ENCODE measurements around the gene TOLLIP. TPM values are rescaled to one million over a fixed set of nuclear protein-coding genes. Genes with fewer than 3 reads are reported as not detected.
A peak's percentile ranks its signal among the peaks of the same experiment; 100 is the strongest.

TOLLIP gene
- total RNA-seq, 1 experiment from 2014 or later, result 32.3 TPM

DNA sequence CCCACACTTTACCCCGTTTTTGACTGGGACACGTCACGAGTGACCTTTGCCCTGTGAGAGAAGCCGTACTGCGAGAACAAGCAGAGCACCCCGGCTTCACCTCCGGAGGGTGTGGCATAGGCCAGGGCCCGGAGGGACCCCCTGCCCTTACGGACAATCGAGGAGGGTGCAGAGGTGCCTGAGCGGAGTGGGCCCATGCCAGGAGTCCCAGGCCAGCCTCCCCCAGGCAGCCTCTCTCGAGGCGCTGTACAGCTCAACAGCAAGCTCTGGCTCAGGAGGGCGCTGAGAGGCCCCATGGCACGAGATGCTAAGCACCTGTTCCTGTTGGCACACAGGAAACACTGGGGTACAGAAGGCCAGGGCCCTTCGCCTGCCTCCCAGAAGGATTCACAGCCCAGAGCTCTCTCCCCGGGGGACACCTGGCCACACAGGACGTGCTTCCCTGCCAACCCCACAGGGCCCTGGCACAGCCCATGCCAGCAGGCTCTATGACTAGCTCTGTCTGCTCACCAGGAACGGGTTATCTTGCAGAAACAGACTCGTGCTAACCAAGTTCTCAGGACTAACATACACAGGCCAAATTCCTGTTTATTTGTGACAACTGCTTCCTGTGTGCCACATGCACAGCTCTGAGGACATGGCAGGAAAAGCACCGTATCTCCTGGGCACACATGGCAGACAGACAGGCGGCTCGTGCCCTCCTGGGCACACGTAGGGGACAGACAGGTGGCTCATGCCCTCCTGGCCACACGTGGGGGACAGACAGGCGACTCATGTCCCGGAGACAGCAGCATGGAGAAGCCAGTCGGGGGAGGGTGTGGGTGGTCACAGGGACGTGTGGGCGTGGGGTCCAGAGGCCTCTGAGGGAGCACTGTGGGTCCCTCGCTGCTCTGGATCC is 11.6 kb downstream of the TOLLIP start:
- Histone ChIP-seq H3K27ac (ENCODE audit: insufficient read length, low read depth, low read length) (no peak overlapping the region), H3K9me3 (ENCODE audit: control insufficient read depth, low read depth, low read length) (no peaks in the 10 kb centered on the region), H3K23ac (ENCODE audit: insufficient read length, low read depth, low read length) (no peak overlapping the region), H3K79me2 (ENCODE audit: insufficient read depth, low read length) (peaks cover 1% of the 10 kb centered on the region; the same call in 1 of the 2 replicates), H3T11ph (ENCODE audit: low read length) (no peak overlapping the region), H3K23me2 (ENCODE audit: insufficient read length, low read depth, low read length, poor library complexity, severe bottlenecking) (no peaks in the 10 kb centered on the region), H3K27me3 (ENCODE audit: insufficient read depth, low read length) (no peaks in the 10 kb centered on the region), H3K18ac (ENCODE audit: insufficient read length, low read depth, low read length) (no peak overlapping the region), H4K20me1 (ENCODE audit: control insufficient read depth, insufficient read depth, insufficient read length) (no peaks in the 10 kb centered on the region), H2BK20ac (ENCODE audit: low read depth, low read length, poor library complexity, severe bottlenecking) (no peak overlapping the region), H2AFZ (ENCODE audit: low read length) (no peak overlapping the region), H3K4ac (ENCODE audit: low read depth, low read length) (no peak overlapping the region; the same call in 1 of the 2 replicates), H2BK15ac (ENCODE audit: low read depth, low read length) (no peak overlapping the region), H3K56ac (ENCODE audit: insufficient read length, low read depth, low read length) (no peak overlapping the region), H2AK5ac (ENCODE audit: insufficient read length, low read length) (no peak overlapping the region), H4K8ac (replicated peaks; ENCODE audit: insufficient read length, low read depth, low read length) (no peak overlapping the region), H3K79me1 (ENCODE audit: insufficient read depth, low read depth, low read length, poor library complexity, severe bottlenecking) (peaks cover 14% of the 10 kb centered on the region), H4K5ac (ENCODE audit: insufficient read length, low read depth, low read length) (no peak overlapping the region), H3K4me1 (ENCODE audit: insufficient read depth, low read length) (no peaks in the 10 kb centered on the region; the same call in 1 of the 2 replicates), H3K4me2 (ENCODE audit: insufficient read depth, insufficient read length, low read length) (no peak overlapping the region), H2BK5ac (ENCODE audit: insufficient read length, low read length) (no peak overlapping the region), H2BK120ac (ENCODE audit: low read depth, low read length, poor library complexity, severe bottlenecking) (no peak overlapping the region), H3K9ac (ENCODE audit: extremely low read depth, insufficient read length, low read length) (no peak overlapping the region), H3K14ac (ENCODE audit: insufficient read depth, low read length) (no peak overlapping the region; the same call in 1 of the 2 replicates), H2BK12ac (ENCODE audit: insufficient read length, low read depth, low read length) (no peak overlapping the region), H4K91ac (ENCODE audit: insufficient read length, low read depth, low read length) (no peak overlapping the region)
- H3K9me3 Mint-ChIP-seq, result no peaks in the 10 kb centered on the region
- TF ChIP-seq, protein P1, sequence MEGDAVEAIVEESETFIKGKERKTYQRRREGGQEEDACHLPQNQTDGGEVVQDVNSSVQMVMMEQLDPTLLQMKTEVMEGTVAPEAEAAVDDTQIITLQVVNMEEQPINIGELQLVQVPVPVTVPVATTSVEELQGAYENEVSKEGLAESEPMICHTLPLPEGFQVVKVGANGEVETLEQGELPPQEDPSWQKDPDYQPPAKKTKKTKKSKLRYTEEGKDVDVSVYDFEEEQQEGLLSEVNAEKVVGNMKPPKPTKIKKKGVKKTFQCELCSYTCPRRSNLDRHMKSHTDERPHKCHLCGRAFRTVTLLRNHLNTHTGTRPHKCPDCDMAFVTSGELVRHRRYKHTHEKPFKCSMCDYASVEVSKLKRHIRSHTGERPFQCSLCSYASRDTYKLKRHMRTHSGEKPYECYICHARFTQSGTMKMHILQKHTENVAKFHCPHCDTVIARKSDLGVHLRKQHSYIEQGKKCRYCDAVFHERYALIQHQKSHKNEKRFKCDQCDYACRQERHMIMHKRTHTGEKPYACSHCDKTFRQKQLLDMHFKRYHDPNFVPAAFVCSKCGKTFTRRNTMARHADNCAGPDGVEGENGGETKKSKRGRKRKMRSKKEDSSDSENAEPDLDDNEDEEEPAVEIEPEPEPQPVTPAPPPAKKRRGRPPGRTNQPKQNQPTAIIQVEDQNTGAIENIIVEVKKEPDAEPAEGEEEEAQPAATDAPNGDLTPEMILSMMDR (conservative IDR thresholded peaks at IDR 0.05), result no peak
- peaks cover 15 to 25% of the 10 kb centered on the region in 2 experiments for H3K4me1 Mint-ChIP-seq
- peak; percentile 13 for DNase-seq
- no CpG with 5 or more reads among the region's 31 CpGs for WGBS (ENCODE audit: extremely low coverage, insufficient read length, low lambda C conversion rate)
- H3K27me3 Mint-ChIP-seq (ENCODE audit: low read depth), result no peaks in the 10 kb centered on the region
- no peak overlapping the region; a peak in 2 of 7 replicates for H3K27ac Mint-ChIP-seq
- H3K36me3 Mint-ChIP-seq (ENCODE audit: insufficient read depth in 1 of 3, low read depth in 3 of 3), result peaks cover 4 to 18% (median 5%) of the 10 kb centered on the region in 3 experiments; a peak in 5 of 7 replicates
- H3K4me3 Mint-ChIP-seq, result no peak overlapping the region

All from H9 (cell line).